HCEC 1CT (cell line): ENCODE measurements around the gene FLACC1.
"Not testable (repeated sequence)": the region's sequence is repeated elsewhere in the genome, so short reads cannot be mapped to it uniquely, and the experiment has no call there.

Experiments used
- DNase-seq: peaks from one replicate; pipeline ENCODE4 v3.0.0-alpha.2; 2017

Gene FLACC1

GRCh38 chr2:201347138-201347537 lies 10.0 kb downstream of the FLACC1 start:
- no peak for DNase-seq

DNA sequence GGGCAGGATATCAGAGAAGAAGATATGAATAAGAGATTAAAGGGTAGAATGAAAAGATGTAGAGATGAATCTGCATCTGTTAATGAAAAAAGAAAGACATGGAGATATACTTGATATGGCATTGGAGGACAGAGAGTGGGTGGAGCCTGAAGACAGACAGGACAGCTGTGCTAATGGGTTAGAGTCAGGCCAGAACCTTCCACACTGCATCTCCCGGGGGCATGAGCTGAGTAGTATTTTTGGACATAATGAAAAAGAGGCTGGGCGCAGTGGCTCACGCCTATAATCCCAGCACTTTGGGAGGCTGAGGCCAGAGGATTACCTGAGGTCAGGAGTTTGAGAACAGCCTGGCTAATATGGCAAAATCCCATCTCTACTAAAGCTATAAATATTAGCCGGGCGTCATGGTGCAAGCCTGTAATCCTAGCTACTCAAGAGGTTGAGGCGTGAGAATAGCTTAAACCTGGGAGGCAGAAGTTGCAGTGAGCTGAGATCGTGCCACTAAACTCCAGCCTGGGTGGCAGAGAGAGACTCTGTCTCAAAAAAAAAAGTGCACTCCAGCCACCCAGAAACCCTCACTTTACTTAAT lies 11.4 kb downstream of the FLACC1 start:
- DNase-seq: no peak

GRCh38 chr2:201344663-201345366 lies 12.3 kb downstream of the FLACC1 start:
- no peak for DNase-seq

DNA sequence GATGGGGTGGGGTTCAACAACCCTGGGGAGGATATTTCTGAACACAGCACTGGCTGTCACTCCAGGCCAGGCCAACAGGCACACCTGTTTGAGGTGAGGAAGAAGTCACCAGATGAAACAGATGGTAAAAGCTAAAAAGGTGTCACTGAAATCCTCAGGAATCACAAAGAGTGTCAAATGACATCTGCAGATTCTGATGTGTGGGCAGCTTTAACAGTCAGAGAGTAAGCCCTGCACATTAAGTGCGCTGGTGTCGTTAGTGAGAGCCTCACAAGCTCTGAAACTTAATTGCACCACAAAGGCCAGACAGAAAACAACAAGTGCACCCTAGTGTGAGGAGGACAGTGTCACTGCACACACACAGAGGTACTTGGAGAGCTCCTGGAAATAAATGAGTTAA lies 13.6 kb downstream of the FLACC1 start:
- no peak for DNase-seq

DNA sequence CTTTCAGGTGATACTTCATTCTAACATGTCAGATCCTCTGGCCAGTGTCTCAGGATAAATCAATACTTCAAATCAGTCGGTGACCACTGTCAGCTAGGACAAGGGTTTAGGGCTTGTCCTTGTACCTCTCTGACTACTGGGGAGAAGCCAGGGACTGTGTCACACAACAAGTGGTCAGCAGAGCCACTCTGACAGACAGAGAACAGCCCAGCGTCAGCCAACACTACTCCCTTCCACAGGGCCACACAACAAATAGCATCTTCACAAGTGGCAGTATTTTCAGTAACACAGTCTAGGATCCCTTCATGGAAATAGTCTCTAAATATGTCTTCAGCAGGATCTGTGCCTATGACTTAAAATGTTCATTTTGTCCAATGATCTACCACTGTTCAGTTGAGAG lies 14.2 kb downstream of the FLACC1 start:
- DNase-seq: no peak

- DNase-seq: no peak
These were observed 27.7 kb downstream of the FLACC1 start for GRCh38 chr2:201329409-201329808.

- no peak for DNase-seq
These were observed 29.5 kb downstream of the FLACC1 start for GRCh38 chr2:201327678-201328077.

GRCh38 chr2:201322772-201323171 lies 34.4 kb downstream of the FLACC1 start:
- DNase-seq: no peak

DNA sequence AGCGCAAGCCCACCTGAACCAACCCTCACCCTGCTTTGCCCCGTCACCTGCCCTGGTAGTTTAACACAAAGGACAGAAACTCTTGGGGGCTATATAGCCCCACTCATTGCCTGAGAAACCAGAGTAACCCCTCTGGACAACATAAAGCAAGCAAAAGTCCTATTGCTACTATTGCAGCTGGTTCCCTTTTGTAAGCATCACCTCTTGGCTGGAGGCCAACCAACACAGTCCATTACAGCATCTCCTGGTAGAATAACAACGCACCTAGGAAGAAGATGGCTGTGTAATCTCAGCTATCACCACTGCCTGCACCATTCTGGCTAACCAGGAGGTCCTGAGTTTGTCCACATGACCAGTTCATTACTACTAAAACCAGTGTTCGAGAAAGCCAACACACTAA lies 36.4 kb downstream of the FLACC1 start:
- no peak for DNase-seq

DNA sequence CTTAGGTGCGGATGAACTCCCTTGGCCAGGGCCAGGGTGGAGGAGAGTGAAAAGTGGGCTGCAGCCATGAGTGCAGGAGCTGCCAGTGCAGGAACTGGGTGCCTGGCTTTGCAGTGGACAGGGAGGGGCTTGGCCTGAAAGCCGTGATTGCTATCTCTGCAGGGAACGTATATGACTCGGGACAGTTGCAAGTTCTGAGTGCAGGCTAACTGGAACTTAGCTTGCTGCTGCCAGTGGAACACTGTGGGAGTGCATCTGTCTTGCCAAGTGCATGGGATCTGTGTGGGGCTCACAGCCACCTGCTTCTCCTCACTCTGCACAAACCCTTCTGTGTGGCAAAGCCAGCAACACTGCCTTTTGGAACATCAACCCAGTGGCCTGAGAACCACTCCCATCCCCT lies 36.9 kb downstream of the FLACC1 start:
- DNase-seq: no peak

- no peak for DNase-seq
These were observed 37.6 kb downstream of the FLACC1 start for GRCh38 chr2:201319511-201319910.

- DNase-seq: no peak
These were observed 43.8 kb downstream of the FLACC1 start for GRCh38 chr2:201313362-201313761.

GRCh38 chr2:201308914-201309313 lies 48.2 kb downstream of the FLACC1 start:
- no peak for DNase-seq

DNA sequence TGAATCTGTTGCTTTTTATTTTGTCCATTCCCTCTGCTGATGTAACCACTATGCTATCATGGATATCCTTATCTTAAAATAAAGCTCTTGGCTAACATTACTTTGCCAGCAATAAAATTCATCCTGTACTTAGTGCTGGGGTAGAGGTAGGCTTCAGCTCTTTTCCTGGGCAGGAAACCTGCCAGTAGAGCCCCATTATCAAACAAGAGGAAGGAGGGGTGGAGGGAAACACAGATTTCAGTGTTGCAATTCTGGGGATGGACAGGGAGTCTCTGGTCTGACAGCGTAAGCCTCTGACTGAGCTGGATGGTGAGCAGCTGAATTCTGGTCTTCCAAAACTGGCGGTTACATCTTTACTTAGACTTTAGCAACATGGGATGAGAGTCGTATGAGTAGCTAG lies 49.3 kb downstream of the FLACC1 start:
- no peak for DNase-seq

DNA sequence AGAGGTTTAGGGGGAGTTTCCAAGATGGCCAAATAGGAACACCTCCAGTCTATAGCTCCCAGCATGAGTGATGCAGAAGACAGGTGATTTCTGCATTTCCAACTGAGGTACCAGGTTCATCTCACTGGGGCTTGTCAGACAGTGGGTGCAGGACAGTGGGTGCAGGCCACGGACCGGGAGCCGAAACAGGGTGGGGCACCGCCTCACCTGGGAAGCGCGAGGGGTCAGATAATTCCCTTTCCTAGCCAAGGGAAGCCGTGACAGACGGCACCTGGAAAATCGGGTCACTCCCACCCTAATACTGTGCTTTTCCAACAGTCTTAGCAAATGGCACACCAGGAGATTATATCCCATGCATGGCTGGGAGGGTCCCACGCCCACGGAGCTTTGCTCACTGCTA lies 57.2 kb downstream of the FLACC1 start:
- not testable (repeated sequence) for DNase-seq

- peak; percentile 15 for DNase-seq
These were observed 58.6 kb downstream of the FLACC1 start for GRCh38 chr2:201298462-201299052.

DNA sequence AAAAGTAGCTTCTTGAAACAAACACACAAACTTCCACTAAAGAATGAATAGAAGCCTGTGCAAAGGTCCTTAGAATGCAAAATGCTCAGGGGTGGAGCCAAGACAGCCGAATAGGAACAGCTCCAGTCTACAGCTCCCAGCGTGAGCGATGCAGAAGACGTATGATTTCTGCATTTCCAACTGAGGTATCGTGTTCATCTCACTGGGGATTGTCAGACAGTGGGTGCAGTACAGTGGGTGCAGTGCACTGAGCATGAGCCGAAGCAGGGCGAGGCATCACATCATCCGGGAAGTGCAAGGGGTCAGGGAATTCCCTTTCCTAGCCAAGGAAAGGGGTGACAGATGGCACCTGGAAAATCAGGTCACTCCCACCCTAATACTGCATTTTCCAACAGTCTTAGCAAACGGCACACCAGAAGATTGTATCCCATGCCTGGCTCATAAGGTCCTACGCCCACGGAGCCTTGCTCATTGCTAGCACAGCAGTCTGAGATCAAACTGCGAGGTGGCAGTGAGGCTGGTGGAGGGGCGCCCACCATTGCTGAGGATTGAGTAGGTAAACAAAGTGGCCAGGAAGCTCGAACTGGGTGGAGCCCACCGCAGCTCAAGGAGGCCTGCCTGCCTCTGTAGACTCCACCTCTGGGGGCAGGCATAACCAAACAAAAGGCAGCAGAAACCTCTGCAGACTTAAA lies 66.5 kb downstream of the FLACC1 start:
- not testable (repeated sequence) for DNase-seq

GRCh38 chr2:201285499-201285898 lies 71.6 kb downstream of the FLACC1 start:
- DNase-seq: no peak

GRCh38 chr2:201280191-201281040 lies 76.7 kb downstream of the FLACC1 start:
- peak; percentile 3 for DNase-seq

- no peak for DNase-seq
These were observed 78.1 kb downstream of the FLACC1 start for GRCh38 chr2:201279079-201279478.

DNA sequence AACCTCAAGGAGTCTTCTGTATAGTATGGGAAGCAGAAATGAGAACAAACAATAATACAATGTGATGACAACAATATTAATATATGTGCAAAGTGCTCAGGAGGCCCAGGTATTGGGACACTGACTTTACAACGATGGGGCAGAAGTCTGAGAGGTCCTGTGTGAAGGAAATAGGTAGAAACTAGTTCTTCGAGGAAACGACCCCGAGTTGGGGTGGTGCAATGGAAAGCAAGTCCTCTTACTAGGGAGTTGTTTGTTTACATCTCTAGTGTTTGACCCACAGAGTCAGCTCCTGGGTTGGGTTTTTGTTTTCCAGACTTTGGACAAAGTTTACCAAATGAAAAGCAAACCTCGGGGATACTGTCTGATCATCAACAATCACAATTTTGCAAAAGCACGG lies 80.6 kb downstream of the FLACC1 start:
- no peak for DNase-seq

DNA sequence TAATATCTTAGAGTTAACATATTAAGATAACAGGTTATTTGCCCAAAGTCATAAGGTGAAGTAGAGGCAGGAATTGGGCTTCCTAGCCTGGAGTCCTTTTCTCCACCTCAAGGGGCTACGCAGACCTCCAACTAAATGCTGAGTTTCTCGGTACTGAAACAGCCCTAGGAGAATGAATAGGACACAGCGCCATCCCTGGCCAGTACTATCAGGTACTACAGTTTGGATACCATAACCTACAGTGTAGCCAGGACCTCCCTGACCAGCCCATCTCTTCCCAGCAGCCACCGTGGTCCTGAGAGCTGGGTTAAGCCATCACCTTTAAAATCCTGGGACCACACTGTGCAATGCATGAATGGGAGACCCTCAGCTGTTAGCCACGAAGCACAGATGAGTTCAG lies 81.2 kb downstream of the FLACC1 start:
- DNase-seq: no peak

GRCh38 chr2:201275069-201275468 lies 82.1 kb downstream of the FLACC1 start:
- DNase-seq: no peak
